MM.1S (cell line): ENCODE measurements around the gene ETNK1.
A peak's percentile ranks its signal among the peaks of the same experiment; 100 is the strongest.

ENCODE experiments used
- DNase-seq: peaks from one replicate; pipeline ENCODE4 v3.0.0-alpha.2; 2015
- H2AFZ ChIP-seq: fragments of 300-600 bp; sonication (generic); 2 replicates; pipeline ENCODE4 v1.6.0; 2016; ENCODE audit warnings: antibody characterized with exemption, low read length
- H3F3A ChIP-seq: fragments of 300-600 bp; sonication (generic); 2 replicates; pipeline ENCODE4 v1.6.1; 2016; ENCODE audit warnings: mild to moderate bottlenecking, antibody characterized with exemption, low read length, moderate library complexity, mixed read lengths; ENCODE audit not compliant: insufficient read depth
- H3K27ac ChIP-seq: fragments of 300-600 bp; sonication (generic); 2 replicates; pipeline ENCODE4 v1.5.1; 2016; ENCODE audit warnings: mild to moderate bottlenecking, low read length
- H3K27me3 ChIP-seq: fragments of 300-600 bp; sonication (generic); replicated peaks from 2 replicates; pipeline ENCODE4 v1.6.0; 2016; ENCODE audit warnings: low read length; ENCODE audit not compliant: insufficient read depth
- H3K36me3 ChIP-seq: fragments of 300-600 bp; sonication (generic); replicated peaks from 2 replicates; pipeline ENCODE4 v1.6.1; 2016; ENCODE audit warnings: mild to moderate bottlenecking, low read length, mixed read lengths; ENCODE audit not compliant: insufficient read depth
- H3K4me1 ChIP-seq: fragments of 300-600 bp; sonication (generic); 2 replicates; pipeline ENCODE4 v1.6.1; 2016; ENCODE audit warnings: low read length, mixed read lengths
- H3K4me2 ChIP-seq: fragments of 300-600 bp; sonication (generic); 2 replicates; pipeline ENCODE4 v1.6.0; 2016; ENCODE audit warnings: low read depth, low read length
- H3K4me3 ChIP-seq: fragments of 300-600 bp; sonication (generic); 2 replicates; pipeline ENCODE4 v1.5.1; 2016; ENCODE audit warnings: low read length, mixed read lengths
- H3K79me2 ChIP-seq: fragments of 300-600 bp; sonication (generic); 2 replicates; pipeline ENCODE4 v1.6.1; 2016; ENCODE audit warnings: mixed run types, low read length, mixed read lengths
- H3K9ac ChIP-seq: fragments of 300-600 bp; sonication (generic); 2 replicates; pipeline ENCODE4 v1.6.1; 2016; ENCODE audit warnings: low read length, mixed read lengths
- H3K9me2 ChIP-seq: fragments of 300-600 bp; sonication (generic); replicated peaks from 2 replicates; pipeline ENCODE4 v1.6.1; 2016; ENCODE audit warnings: mild to moderate bottlenecking, low read length, mixed read lengths; ENCODE audit not compliant: insufficient read depth
- H3K9me3 ChIP-seq: fragments of 300-600 bp; sonication (generic); replicated peaks from 2 replicates; pipeline ENCODE4 v1.6.1; 2016; ENCODE audit warnings: mild to moderate bottlenecking, low read length, mixed read lengths; ENCODE audit not compliant: insufficient read depth
- H4K20me1 ChIP-seq: fragments of 300-600 bp; sonication (generic); 2 replicates; pipeline ENCODE4 v1.6.1; 2016; ENCODE audit warnings: mild to moderate bottlenecking, low read length, moderate library complexity, mixed read lengths; ENCODE audit not compliant: insufficient read depth
- EZH2 ChIP-seq: fragments of 300-600 bp; sonication (generic); optimal IDR thresholded peaks from 2 replicates; pipeline ENCODE3; 2017; ENCODE audit warnings: low read depth, mild to moderate bottlenecking, antibody characterized with exemption, low read length, mixed read lengths
- EZH2phosphoT487 ChIP-seq: fragments of 300-600 bp; sonication (generic); IDR thresholded peaks from 2 replicates; pipeline ENCODE4 v1.6.1; 2018; ENCODE audit warnings: antibody characterized with exemption, low read length
- TF ChIP-seq, protein P1 (sequence below): fragments of 300-600 bp; sonication (generic); IDR thresholded peaks from 2 replicates; pipeline ENCODE4 v1.5.1; 2016; ENCODE audit warnings: antibody characterized with exemption, low read length, mixed read lengths

Gene ETNK1

DNA sequence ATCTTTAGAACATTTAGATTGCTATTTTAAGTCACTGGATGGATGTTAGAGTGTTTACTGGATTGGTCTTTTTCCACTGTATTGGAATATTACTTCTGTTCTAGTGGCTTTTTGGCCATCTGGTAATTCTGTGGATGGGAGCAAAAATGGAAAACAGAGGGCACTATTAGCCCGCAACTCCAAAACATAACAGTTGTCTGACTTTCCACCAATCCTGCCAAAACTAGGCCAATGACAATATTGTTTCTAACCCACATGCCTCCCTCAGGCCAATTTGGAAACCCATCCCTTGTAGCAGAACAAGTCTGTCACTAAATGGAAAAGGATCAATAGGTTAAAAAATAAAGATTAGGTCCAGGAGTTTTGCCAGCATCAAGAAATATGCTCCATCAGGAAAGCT, 97.8 kb downstream of the ETNK1 start:
- Histone ChIP-seq H3K9me2 (no peaks in the 10 kb centered on the region), H3K36me3 (no peaks in the 10 kb centered on the region), H2AFZ (no peak overlapping the region), H3K4me3 (no peak overlapping the region), H3K79me2 (no peaks in the 10 kb centered on the region), H3K27ac (no peak overlapping the region), H3K9ac (no peak overlapping the region), H3K27me3 (no peaks in the 10 kb centered on the region), H3K4me1 (peaks cover 37% of the 10 kb centered on the region), H3F3A (peaks cover 22% of the 10 kb centered on the region), H3K4me2 (no peak overlapping the region), H3K9me3 (no peaks in the 10 kb centered on the region), H4K20me1 (no peaks in the 10 kb centered on the region)
- no peak for TF ChIP-seq EZH2phosphoT487
- no peak for TF ChIP-seq EZH2
- TF ChIP-seq, protein P1, sequence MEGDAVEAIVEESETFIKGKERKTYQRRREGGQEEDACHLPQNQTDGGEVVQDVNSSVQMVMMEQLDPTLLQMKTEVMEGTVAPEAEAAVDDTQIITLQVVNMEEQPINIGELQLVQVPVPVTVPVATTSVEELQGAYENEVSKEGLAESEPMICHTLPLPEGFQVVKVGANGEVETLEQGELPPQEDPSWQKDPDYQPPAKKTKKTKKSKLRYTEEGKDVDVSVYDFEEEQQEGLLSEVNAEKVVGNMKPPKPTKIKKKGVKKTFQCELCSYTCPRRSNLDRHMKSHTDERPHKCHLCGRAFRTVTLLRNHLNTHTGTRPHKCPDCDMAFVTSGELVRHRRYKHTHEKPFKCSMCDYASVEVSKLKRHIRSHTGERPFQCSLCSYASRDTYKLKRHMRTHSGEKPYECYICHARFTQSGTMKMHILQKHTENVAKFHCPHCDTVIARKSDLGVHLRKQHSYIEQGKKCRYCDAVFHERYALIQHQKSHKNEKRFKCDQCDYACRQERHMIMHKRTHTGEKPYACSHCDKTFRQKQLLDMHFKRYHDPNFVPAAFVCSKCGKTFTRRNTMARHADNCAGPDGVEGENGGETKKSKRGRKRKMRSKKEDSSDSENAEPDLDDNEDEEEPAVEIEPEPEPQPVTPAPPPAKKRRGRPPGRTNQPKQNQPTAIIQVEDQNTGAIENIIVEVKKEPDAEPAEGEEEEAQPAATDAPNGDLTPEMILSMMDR, result no peak
- DNase-seq, result no peak

DNA sequence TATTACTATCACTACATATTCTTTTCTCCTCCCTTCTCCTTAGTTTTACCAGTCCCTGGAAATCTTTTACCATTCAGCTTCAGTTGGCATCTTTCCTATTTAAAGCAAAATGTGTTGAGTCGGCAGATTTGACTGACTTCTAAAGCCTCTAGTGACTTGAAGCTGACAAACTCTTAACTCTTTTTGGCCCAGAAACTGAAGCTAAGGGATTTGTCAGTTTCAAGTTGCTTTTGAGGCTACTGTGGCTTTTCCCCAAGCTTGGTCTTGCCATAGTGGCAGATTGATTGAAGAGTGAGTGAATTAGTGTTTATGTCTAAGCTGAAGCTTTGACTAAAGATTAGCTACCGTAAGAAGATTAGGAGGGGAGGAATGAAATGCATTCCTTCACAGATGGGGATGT, 104.0 kb downstream of the ETNK1 start:
- H2AFZ ChIP-seq, result no peak overlapping the region
- H3K4me3 ChIP-seq, result no peak overlapping the region
- peaks cover 54% of the 10 kb centered on the region for H3F3A ChIP-seq
- no peaks in the 10 kb centered on the region for H3K9me2 ChIP-seq
- H3K27ac ChIP-seq, result no peak overlapping the region
- no peaks in the 10 kb centered on the region for H3K27me3 ChIP-seq
- DNase-seq, result peak; percentile 56
- H3K36me3 ChIP-seq, result no peaks in the 10 kb centered on the region
- peaks cover 86% of the 10 kb centered on the region for H3K4me1 ChIP-seq
- no peak overlapping the region for H3K9ac ChIP-seq
- peak overlapping the region; percentile 3; the same call in 1 of the 2 replicates for H3K4me2 ChIP-seq
- H4K20me1 ChIP-seq, result no peaks in the 10 kb centered on the region
- TF ChIP-seq, protein P1, result no peak
- H3K9me3 ChIP-seq, result no peaks in the 10 kb centered on the region
- no peaks in the 10 kb centered on the region for H3K79me2 ChIP-seq

DNA sequence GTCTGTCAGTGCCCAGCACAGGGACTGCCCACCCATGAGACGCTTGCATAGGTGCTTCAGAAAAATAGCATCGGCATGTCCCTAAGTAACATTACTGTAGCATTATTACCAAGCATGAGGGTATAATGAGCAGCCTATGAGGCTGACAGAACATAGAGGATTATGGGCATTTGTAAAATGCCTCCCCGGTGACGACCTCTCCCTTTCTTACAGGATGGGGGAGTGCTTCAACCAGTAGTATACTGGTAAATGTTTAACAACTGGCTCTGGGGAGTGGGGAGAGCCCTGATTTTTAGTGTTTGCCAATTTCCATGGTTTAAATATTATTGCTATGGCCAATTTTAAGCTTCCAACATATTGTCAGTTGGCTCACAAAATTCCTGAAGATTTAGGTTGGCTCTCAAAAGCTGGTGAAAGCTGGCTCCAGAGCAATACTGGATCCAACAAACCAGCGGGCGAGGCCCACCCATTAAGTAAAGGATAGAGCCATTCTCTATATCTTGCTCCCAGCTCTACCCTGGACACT, 104.5 kb downstream of the ETNK1 start:
- no peak overlapping the region for H3K27ac ChIP-seq
- DNase-seq, result no peak
- H3F3A ChIP-seq, result peaks cover 57% of the 10 kb centered on the region
- H3K79me2 ChIP-seq, result no peaks in the 10 kb centered on the region
- no peaks in the 10 kb centered on the region for H4K20me1 ChIP-seq
- no peaks in the 10 kb centered on the region for H3K9me2 ChIP-seq
- no peak overlapping the region for H2AFZ ChIP-seq
- peak overlapping the region; percentile 25; the same call in 1 of the 2 replicates for H3K4me2 ChIP-seq
- no peak overlapping the region for H3K4me3 ChIP-seq
- no peak overlapping the region for H3K9ac ChIP-seq
- no peaks in the 10 kb centered on the region for H3K27me3 ChIP-seq
- TF ChIP-seq, protein P1, result no peak
- TF ChIP-seq EZH2phosphoT487, result no peak
- no peaks in the 10 kb centered on the region for H3K36me3 ChIP-seq
- no peaks in the 10 kb centered on the region for H3K9me3 ChIP-seq
- peaks cover 85% of the 10 kb centered on the region for H3K4me1 ChIP-seq
